GM23338 (cell line): ENCODE data around the gene TIMP3. TPM values are rescaled to one million over a fixed set of nuclear protein-coding genes. Genes with fewer than 3 reads are reported as not detected.

ENCODE experiments used
- ATAC-seq: fragments of 200-7000 bp; cut with Tn5 transposase; 3 replicates; pipeline ENCODE4 v1.9.1; 2020
- DNase-seq: peaks from one replicate; pipeline ENCODE4 v3.0.0-alpha.2; 2015; ENCODE audit warnings: low spot score
- H2AFZ ChIP-seq: fragments of 200-600 bp; sonication (generic); 2 replicates; pipeline ENCODE4 v1.8.0; 2016; ENCODE audit warnings: antibody characterized with exemption, mild to moderate bottlenecking, moderate library complexity
- H3F3A ChIP-seq: fragments of 200-600 bp; sonication (generic); replicated peaks from 2 replicates; pipeline ENCODE4 v1.8.0; 2017; ENCODE audit warnings: antibody characterized with exemption, mixed run types, low read depth
- H3K27ac ChIP-seq: fragments of 200-600 bp; sonication (generic); 2 replicates; pipeline ENCODE4 v1.6.1; 2016; ENCODE audit warnings: low read depth
- H3K27me3 ChIP-seq: fragments of 200-600 bp; sonication (generic); 2 replicates; pipeline ENCODE4 v1.8.0; 2016; ENCODE audit warnings: mild to moderate bottlenecking, mixed run types, moderate library complexity; ENCODE audit not compliant: insufficient read depth
- H3K36me3 ChIP-seq: fragments of 200-600 bp; sonication (generic); 2 replicates; pipeline ENCODE4 v1.8.0; 2016; ENCODE audit warnings: mild to moderate bottlenecking; ENCODE audit not compliant: insufficient read depth
- H3K4me1 ChIP-seq: fragments of 200-600 bp; sonication (generic); 2 replicates; pipeline ENCODE4 v1.8.0; 2016; ENCODE audit warnings: mild to moderate bottlenecking, moderate library complexity; ENCODE audit not compliant: insufficient read depth
- H3K4me2 ChIP-seq: fragments of 200-600 bp; sonication (generic); 2 replicates; pipeline ENCODE4 v1.7.1; 2017; ENCODE audit warnings: mixed run types
- H3K4me3 ChIP-seq: fragments of 200-600 bp; sonication (generic); 2 replicates; pipeline ENCODE4 v1.6.1; 2016; ENCODE audit warnings: mixed run types
- H3K79me2 ChIP-seq: fragments of 200-600 bp; sonication (generic); replicated peaks from 2 replicates; pipeline ENCODE4 v1.8.0; 2017; ENCODE audit warnings: mild to moderate bottlenecking; ENCODE audit not compliant: insufficient read depth
- H3K9me2 ChIP-seq: fragments of 200-600 bp; sonication (generic); 2 replicates; pipeline ENCODE4 v1.8.0; 2017; ENCODE audit not compliant: insufficient read depth
- H4K20me1 ChIP-seq: fragments of 200-600 bp; sonication (generic); replicated peaks from 2 replicates; pipeline ENCODE4 v1.8.0; 2017; ENCODE audit warnings: mild to moderate bottlenecking; ENCODE audit not compliant: insufficient read depth
- H3K27ac Mint-ChIP-seq: 2 replicates; pipeline ENCODE4 v1.8.0; 2020; ENCODE audit warnings: inconsistent platforms, mild to moderate bottlenecking, moderate library complexity, mixed read lengths
- H3K27me3 Mint-ChIP-seq: 3 replicates; pipeline ENCODE4 v1.8.0; 2022; ENCODE audit warnings: low read depth, mild to moderate bottlenecking, moderate library complexity, mixed read lengths, inconsistent platforms; ENCODE audit not compliant: insufficient read depth, poor library complexity
- H3K36me3 Mint-ChIP-seq: 3 replicates; pipeline ENCODE4 v1.8.0; 2021; ENCODE audit warnings: low read depth, mild to moderate bottlenecking, inconsistent platforms, moderate library complexity, mixed read lengths
- H3K4me1 Mint-ChIP-seq: 3 replicates; pipeline ENCODE4 v1.8.0; 2020; ENCODE audit warnings: mild to moderate bottlenecking, inconsistent platforms, mixed read lengths
- H3K4me3 Mint-ChIP-seq: 3 replicates; pipeline ENCODE4 v1.8.0; 2021; ENCODE audit warnings: moderate library complexity, mild to moderate bottlenecking, inconsistent platforms, mixed read lengths
- H3K9me3 Mint-ChIP-seq: 3 replicates; pipeline ENCODE4 v1.8.0; 2020; ENCODE audit warnings: moderate library complexity, mild to moderate bottlenecking, inconsistent platforms, mixed read lengths
- EZH2 ChIP-seq: fragments of 200-600 bp; sonication (generic); IDR thresholded peaks from one replicate; pipeline ENCODE4 v1.8.0; 2017; ENCODE audit warnings: antibody characterized with exemption, mild to moderate bottlenecking, low read depth; ENCODE audit not compliant: unreplicated experiment
- NANOG ChIP-seq: IDR thresholded peaks from 2 replicates; pipeline ENCODE4 v1.6.1; 2016; ENCODE audit warnings: antibody characterized with exemption, borderline replicate concordance
- STAT1 ChIP-seq: IDR thresholded peaks from one replicate; pipeline ENCODE4 v1.6.1; 2016; ENCODE audit warnings: antibody characterized with exemption; ENCODE audit not compliant: unreplicated experiment
- ZNF114 ChIP-seq: fragments of 250-450 bp; sonication (Bioruptor Pico); IDR thresholded peaks from 2 replicates; pipeline ENCODE4 v1.5.0; 2020; ENCODE audit warnings: mild to moderate bottlenecking, moderate library complexity
- polyA plus RNA-seq: library from polyadenylated mRNA; unstranded; fragments of >200 nt; fragmentation: Nextera tagmentation; extraction: Ambion mirVana; gene quantifications from 2 replicates; pipeline ENCODE4 v1.2.1, GENCODE V29; 2016
- total RNA-seq: library from RNA; depleted of rRNA; stranded (reverse); fragments of >200 nt; shearing (Covaris generic); gene quantifications from 2 replicates; pipeline ENCODE4 v1.2.3, GENCODE V29; 2014
- TF ChIP-seq, protein P1 (sequence below): fragments of 250-450 bp; sonication (Bioruptor Pico); IDR thresholded peaks from 2 replicates; pipeline ENCODE4 v1.5.0; 2020; ENCODE audit warnings: mild to moderate bottlenecking, moderate library complexity

TIMP3 gene
- total and polyA plus RNA-seq, 2 experiments from 2014 or later = 1.4 to 4.3 TPM

GRCh38 chr22:32818446-32819115 lies 17.1 kb downstream of the TIMP3 start (continued):
- TF ChIP-seq, protein P1, sequence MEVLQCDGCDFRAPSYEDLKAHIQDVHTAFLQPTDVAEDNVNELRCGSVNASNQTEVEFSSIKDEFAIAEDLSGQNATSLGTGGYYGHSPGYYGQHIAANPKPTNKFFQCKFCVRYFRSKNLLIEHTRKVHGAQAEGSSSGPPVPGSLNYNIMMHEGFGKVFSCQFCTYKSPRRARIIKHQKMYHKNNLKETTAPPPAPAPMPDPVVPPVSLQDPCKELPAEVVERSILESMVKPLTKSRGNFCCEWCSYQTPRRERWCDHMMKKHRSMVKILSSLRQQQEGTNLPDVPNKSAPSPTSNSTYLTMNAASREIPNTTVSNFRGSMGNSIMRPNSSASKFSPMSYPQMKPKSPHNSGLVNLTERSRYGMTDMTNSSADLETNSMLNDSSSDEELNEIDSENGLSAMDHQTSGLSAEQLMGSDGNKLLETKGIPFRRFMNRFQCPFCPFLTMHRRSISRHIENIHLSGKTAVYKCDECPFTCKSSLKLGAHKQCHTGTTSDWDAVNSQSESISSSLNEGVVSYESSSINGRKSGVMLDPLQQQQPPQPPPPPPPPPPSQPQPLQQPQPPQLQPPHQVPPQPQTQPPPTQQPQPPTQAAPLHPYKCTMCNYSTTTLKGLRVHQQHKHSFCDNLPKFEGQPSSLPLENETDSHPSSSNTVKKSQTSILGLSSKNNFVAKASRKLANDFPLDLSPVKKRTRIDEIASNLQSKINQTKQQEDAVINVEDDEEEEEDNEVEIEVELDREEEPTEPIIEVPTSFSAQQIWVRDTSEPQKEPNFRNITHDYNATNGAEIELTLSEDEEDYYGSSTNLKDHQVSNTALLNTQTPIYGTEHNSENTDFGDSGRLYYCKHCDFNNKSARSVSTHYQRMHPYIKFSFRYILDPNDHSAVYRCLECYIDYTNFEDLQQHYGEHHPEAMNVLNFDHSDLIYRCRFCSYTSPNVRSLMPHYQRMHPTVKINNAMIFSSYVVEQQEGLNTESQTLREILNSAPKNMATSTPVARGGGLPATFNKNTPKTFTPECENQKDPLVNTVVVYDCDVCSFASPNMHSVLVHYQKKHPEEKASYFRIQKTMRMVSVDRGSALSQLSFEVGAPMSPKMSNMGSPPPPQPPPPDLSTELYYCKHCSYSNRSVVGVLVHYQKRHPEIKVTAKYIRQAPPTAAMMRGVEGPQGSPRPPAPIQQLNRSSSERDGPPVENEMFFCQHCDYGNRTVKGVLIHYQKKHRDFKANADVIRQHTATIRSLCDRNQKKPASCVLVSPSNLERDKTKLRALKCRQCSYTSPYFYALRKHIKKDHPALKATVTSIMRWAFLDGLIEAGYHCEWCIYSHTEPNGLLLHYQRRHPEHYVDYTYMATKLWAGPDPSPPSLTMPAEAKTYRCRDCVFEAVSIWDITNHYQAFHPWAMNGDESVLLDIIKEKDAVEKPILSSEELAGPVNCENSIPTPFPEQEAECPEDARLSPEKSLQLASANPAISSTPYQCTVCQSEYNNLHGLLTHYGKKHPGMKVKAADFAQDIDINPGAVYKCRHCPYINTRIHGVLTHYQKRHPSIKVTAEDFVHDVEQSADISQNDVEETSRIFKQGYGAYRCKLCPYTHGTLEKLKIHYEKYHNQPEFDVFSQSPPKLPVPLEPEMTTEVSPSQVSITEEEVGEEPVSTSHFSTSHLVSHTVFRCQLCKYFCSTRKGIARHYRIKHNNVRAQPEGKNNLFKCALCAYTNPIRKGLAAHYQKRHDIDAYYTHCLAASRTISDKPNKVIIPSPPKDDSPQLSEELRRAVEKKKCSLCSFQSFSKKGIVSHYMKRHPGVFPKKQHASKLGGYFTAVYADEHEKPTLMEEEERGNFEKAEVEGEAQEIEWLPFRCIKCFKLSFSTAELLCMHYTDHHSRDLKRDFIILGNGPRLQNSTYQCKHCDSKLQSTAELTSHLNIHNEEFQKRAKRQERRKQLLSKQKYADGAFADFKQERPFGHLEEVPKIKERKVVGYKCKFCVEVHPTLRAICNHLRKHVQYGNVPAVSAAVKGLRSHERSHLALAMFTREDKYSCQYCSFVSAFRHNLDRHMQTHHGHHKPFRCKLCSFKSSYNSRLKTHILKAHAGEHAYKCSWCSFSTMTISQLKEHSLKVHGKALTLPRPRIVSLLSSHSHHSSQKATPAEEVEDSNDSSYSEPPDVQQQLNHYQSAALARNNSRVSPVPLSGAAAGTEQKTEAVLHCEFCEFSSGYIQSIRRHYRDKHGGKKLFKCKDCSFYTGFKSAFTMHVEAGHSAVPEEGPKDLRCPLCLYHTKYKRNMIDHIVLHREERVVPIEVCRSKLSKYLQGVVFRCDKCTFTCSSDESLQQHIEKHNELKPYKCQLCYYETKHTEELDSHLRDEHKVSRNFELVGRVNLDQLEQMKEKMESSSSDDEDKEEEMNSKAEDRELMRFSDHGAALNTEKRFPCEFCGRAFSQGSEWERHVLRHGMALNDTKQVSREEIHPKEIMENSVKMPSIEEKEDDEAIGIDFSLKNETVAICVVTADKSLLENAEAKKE (CRISPR knock-in tag) = no peak
- no peak for TF ChIP-seq EZH2
- no peak for TF ChIP-seq NANOG
- no peak for TF ChIP-seq STAT1

DNA sequence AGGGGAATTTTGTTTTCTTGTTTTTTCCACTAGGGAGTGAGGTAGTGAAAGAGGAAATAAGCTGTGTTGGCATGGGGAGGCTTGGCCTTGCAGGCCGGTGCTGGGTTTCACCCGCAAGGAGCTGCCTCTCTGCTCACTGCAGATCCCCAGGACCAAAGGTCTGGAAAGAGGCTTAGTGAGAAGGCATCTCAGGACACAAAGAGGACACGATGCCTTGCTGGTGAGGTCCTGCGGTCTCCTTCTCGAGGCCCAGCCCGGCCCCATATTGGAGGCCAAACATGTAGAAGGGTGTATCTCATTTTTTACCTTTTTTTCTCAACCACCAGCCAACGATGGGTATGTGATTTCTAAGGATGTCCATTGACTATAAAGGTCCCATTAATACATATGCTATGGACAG lies 17.6 kb downstream of the TIMP3 start:
- Histone ChIP-seq H3K9me2 (peaks cover 9% of the 10 kb centered on the region; the same call in 1 of the 2 replicates), H3K4me1 (peaks cover 9% of the 10 kb centered on the region; the same call in 1 of the 2 replicates), H3K27me3 (no peaks in the 10 kb centered on the region), H3K79me2 (no peaks in the 10 kb centered on the region), H3F3A (no peaks in the 10 kb centered on the region), H3K4me3 (no peak overlapping the region), H3K4me2 (no peak overlapping the region), H2AFZ (no peak overlapping the region), H4K20me1 (no peaks in the 10 kb centered on the region), H3K36me3 (no peaks in the 10 kb centered on the region), H3K27ac (no peak overlapping the region)
- Mint-ChIP-seq H3K4me1 (peaks cover 37% of the 10 kb centered on the region), H3K27ac (peak overlapping the region; percentile 51; the same call in 1 of the 2 replicates), H3K4me3 (no peak overlapping the region), H3K27me3 (peaks cover 9% of the 10 kb centered on the region), H3K9me3 (no peaks in the 10 kb centered on the region), H3K36me3 (no peaks in the 10 kb centered on the region)
- TF ChIP-seq STAT1 = no peak
- TF ChIP-seq ZNF114 = no peak
- DNase-seq = no peak
- no peak for ATAC-seq
